Naive B cell (primary cell): ENCODE measurements around the gene H3-3A. TPM values are rescaled to one million over a fixed set of nuclear protein-coding genes. Genes with fewer than 3 reads are reported as not detected.
A peak's percentile ranks its signal among the peaks of the same experiment; 100 is the strongest.

Experiments
- ATAC-seq, 2 donors: fragments of 150-1000 bp; cut with Tn5 transposase; 2 replicates each; pipeline ENCODE4 v1.10.0; 2021; ENCODE audit warnings: low read depth in 2 of 2, mild to moderate bottlenecking in 2 of 2, moderate library complexity in 2 of 2
- DNase-seq: peaks from one replicate; pipeline ENCODE4 v3.0.0; 2022
- H3K27ac Mint-ChIP-seq, 6 donors: one replicate each; pipeline ENCODE4 v1.8.0; 2020 to 2022; ENCODE audit warnings: mild to moderate bottlenecking in 6 of 6, mixed read lengths in 6 of 6, moderate library complexity in 5 of 6, inconsistent platforms in 2 of 6
- H3K27me3 Mint-ChIP-seq, 3 donors: one replicate each; pipeline ENCODE4 v1.8.0; 2021 to 2022; ENCODE audit warnings: mixed read lengths in 3 of 3, mild to moderate bottlenecking in 1 of 3
- H3K36me3 Mint-ChIP-seq, 2 donors: one replicate each; pipeline ENCODE4 v1.8.0; 2020 to 2022; ENCODE audit warnings: mixed read lengths in 2 of 2, inconsistent platforms in 1 of 2, mild to moderate bottlenecking in 1 of 2
- H3K4me1 Mint-ChIP-seq, 3 donors: one replicate each; pipeline ENCODE4 v1.8.0; 2020 to 2022; ENCODE audit warnings: mixed read lengths in 3 of 3, inconsistent platforms in 1 of 3, mild to moderate bottlenecking in 1 of 3, moderate library complexity in 1 of 3
- H3K4me3 Mint-ChIP-seq, 8 donors: one replicate each; pipeline ENCODE4 v1.8.0; 2020 to 2022; ENCODE audit warnings: mild to moderate bottlenecking in 8 of 8, mixed read lengths in 8 of 8, moderate library complexity in 8 of 8, inconsistent platforms in 2 of 8
- H3K9me3 Mint-ChIP-seq, 7 donors: one replicate each; pipeline ENCODE4 v1.8.0; 2020 to 2022; ENCODE audit warnings: mixed read lengths in 7 of 7, mild to moderate bottlenecking in 5 of 7, inconsistent platforms in 2 of 7, moderate library complexity in 1 of 7
- polyA plus RNA-seq, 6 donors: library from polyadenylated mRNA; unstranded; fragments of 300-500 nt; fragmentation: Illumina TruSeq; gene quantifications; one replicate each; pipeline ENCODE4 v1.2.3, GENCODE V29; 2021; ENCODE audit warnings: low read depth in 6 of 6

The H3-3A gene
- polyA plus RNA-seq, 6 donors from 2014 or later, result 1,065 to 1,461 (median 1,242) TPM

DNA sequence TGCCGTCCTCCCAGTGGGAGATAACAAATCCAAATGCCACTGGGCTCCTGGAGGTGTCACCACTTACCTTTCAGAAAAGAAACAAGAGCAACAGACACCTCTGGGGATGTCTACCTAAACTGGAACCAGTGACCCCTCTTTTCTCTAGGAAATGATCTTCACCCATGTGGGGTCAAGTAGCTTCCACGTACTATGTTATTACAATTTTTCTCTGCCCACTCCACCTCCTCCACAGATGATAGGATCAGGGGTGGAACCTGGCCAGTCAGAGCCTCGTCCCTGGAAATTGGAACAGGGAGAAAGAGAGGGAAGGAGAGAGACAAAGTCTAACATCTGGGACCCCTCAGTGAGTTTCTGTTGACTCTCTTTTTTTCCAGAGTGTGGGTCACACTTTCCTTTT is 50.1 kb downstream of the H3-3A start:
- peak overlapping the region in 7 of 8 donors; percentile 24 to 87 (median 82) for H3K4me3 Mint-ChIP-seq

DNA sequence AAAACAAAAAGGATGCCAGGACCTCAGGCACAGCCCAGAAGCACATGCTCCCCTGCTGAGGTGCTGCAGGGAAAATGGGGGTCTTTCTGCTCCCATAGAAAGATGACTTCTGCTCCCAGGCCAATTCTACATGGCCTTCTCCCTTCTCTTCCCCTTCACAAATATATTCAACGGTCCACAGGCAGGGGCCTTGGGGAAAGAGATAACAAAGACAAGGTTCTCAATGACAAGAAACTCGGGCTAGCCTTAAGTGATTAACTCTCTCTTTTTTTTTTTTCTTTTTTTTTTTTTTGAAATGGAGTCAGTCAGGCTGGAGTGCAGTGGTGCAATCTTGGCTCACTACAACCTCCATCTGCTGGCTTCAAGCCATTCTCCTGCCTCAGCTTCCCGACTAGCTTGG is 54.2 kb downstream of the H3-3A start:
- DNase-seq (no peak), ATAC-seq (no peak)
- no peaks in the 10 kb centered on the region for H3K36me3 Mint-ChIP-seq
- no peaks in the 10 kb centered on the region for H3K9me3 Mint-ChIP-seq
- no peak overlapping the region for H3K4me3 Mint-ChIP-seq
- peaks cover 38 to 52% (median 52%) of the 10 kb centered on the region in 3 donors for H3K4me1 Mint-ChIP-seq
- no peaks in the 10 kb centered on the region for H3K27me3 Mint-ChIP-seq
- peak overlapping the region in 1 of 6 donors; percentile 42 for H3K27ac Mint-ChIP-seq

More for the DNA sequence above, 50.1 kb downstream of the H3-3A start:
- no peak for DNase-seq
- Mint-ChIP-seq H3K9me3 (no peaks in the 10 kb centered on the region), H3K27me3 (no peaks in the 10 kb centered on the region), H3K27ac (peak overlapping the region; percentile 83 to 99 (median 98)), H3K4me1 (peaks cover 38 to 49% (median 46%) of the 10 kb centered on the region in 3 donors), H3K36me3 (no peaks in the 10 kb centered on the region)
- no peak for ATAC-seq

DNA sequence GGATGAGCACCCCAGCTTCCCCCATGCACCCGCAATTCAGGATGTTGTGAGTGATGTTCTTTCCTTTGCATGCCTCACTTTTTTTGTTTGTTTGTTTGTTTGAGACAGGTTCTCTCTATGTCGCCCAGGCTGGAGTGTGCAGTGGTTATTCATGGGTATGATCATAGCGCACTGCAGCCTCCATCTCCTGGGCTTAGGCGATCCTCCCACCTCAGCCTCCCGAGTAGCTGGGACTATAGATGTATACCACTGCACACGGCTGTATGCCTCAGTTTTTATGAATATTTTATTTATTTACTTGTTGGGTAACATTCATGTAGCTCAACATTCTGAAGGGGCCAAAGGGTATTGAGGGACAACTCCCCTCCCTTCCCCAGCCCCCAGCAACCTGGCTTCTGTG is 54.8 kb downstream of the H3-3A start:
- no peaks in the 10 kb centered on the region for H3K36me3 Mint-ChIP-seq
- peaks cover 33 to 45% (median 45%) of the 10 kb centered on the region in 3 donors for H3K4me1 Mint-ChIP-seq
- H3K4me3 Mint-ChIP-seq, result no peak overlapping the region
- no peaks in the 10 kb centered on the region for H3K9me3 Mint-ChIP-seq
- H3K27ac Mint-ChIP-seq, result peak overlapping the region in 3 of 6 donors; percentile 19 to 39 (median 30)
- H3K27me3 Mint-ChIP-seq, result no peaks in the 10 kb centered on the region
- no peak for ATAC-seq
- DNase-seq, result no peak

DNA sequence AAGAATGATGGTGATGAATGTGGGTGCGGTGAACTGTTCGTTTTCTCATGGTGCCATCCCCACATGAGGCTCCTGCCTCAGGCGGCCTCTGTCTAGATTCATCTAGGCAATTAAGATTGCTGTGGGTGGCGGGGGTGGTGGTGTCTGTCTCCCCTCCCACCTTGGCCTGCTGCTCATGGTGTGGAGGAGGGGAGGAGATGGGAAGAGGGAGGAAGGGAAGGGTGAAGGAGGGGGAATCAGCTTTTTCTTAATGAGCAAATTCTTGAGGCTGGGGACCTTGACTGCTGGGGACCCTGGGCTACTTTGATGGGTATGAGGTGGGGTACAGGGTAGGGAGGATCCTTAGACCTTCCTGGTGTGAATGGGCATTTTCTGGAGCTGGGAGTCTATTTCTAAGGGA is 55.8 kb downstream of the H3-3A start:
- Mint-ChIP-seq H3K36me3 (no peaks in the 10 kb centered on the region), H3K4me1 (peaks cover 35 to 49% (median 47%) of the 10 kb centered on the region in 3 donors)
- no peak for ATAC-seq

DNA sequence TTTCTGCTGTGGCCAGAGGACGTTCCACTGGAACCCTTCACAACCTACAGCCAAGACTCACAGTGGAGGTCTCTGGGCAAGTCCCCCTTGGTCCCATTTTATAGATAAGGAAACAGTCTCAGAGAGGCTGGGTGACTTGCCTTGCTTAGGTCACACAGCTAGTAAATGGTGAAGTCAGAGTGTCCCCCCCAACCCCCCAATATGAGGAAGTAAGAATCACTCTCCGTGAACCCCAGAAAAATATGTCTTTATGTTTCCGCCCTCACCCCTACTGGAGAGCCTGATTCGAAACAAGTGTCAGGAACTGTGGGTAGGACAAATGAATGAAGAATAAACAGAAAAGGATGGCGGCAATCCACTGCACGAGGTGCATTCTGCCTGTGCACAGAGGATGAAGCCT is 56.7 kb downstream of the H3-3A start:
- H3K27me3 Mint-ChIP-seq, result no peaks in the 10 kb centered on the region
- peaks cover 43 to 57% (median 55%) of the 10 kb centered on the region in 3 donors for H3K4me1 Mint-ChIP-seq
- H3K27ac Mint-ChIP-seq, result peak overlapping the region; percentile 38 to 94 (median 90)
- ATAC-seq (peak; percentile 5 to 8), DNase-seq (peak; percentile 60)
- no peaks in the 10 kb centered on the region for H3K9me3 Mint-ChIP-seq
- H3K36me3 Mint-ChIP-seq, result no peaks in the 10 kb centered on the region
- peak overlapping the region in 7 of 8 donors; percentile 66 to 90 (median 78) for H3K4me3 Mint-ChIP-seq

More for the DNA sequence above, 55.8 kb downstream of the H3-3A start:
- Mint-ChIP-seq H3K9me3 (no peaks in the 10 kb centered on the region), H3K4me3 (peak overlapping the region in 6 of 8 donors; percentile 25 to 75 (median 46)), H3K27ac (peak overlapping the region; percentile 60 to 94 (median 90)), H3K27me3 (no peaks in the 10 kb centered on the region)
- no peak for DNase-seq

DNA sequence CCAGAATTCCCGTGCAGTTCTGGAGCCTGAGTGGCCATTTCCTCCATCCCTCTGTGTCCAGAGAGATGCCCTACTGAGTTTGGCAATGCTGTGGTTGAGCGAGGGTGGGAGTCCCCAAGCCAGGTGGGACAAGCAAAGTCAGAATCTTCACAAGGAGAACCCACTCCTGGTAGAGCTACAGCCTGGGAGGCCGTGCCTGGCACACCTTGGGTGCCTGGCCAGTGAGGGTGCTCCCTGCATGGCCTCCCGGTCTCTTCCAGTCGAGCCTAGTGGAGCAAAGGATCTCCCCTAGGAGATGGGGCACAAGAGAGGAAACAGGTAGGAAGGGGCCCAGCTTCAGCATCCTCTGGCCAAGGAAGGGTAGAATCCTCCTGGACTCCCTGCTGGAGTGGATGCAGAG is 57.9 kb downstream of the H3-3A start:
- Mint-ChIP-seq H3K36me3 (no peaks in the 10 kb centered on the region), H3K4me3 (peak overlapping the region; percentile 42 to 88 (median 83)), H3K27me3 (no peaks in the 10 kb centered on the region), H3K9me3 (no peaks in the 10 kb centered on the region), H3K4me1 (peaks cover 49 to 65% (median 64%) of the 10 kb centered on the region in 3 donors), H3K27ac (peak overlapping the region in 4 of 6 donors; percentile 58 to 96 (median 94))
- DNase-seq (no peak), ATAC-seq (no peak)

DNA sequence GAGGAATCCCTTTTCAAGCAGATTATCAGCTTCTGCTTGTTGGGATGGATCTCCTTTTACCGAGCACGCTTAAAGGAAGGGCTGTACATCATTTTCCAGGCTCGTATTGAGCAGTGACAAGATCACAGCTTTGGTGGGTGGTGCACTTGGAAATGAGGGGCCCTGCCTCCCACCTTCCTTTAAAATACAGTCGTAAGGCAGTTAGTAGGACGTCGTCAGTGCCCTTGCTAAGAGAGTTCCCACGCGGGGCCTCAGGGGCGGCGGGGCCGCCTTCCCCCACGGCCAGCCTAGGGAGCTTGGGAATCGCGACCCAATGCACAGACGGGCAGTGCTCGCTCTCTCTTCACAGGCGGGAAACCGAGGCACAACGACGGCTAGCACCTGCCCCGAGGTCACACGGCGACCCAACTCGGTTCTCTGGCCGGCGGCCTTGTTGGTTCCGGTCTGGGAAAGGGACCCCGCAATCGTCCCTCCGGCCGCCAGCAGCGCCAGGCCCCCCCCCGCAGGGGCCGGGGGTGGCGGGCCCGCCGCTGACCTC is 58.6 kb downstream of the H3-3A start:
- no peak for ATAC-seq
- Mint-ChIP-seq H3K36me3 (no peaks in the 10 kb centered on the region), H3K4me3 (peak overlapping the region; percentile 77 to 90 (median 84)), H3K27me3 (no peaks in the 10 kb centered on the region), H3K27ac (peak overlapping the region; percentile 87 to 96 (median 94)), H3K9me3 (no peaks in the 10 kb centered on the region), H3K4me1 (peaks cover 54 to 69% (median 66%) of the 10 kb centered on the region in 3 donors)
- no peak for DNase-seq

Other genes with a start within 250 kb of the H3-3A start
- 10 to 100 TPM; 10.6 to 38.5 (median 20.0) TPM for gene TMEM63A, start 180.3 kb upstream of the H3-3A start, polyA plus RNA-seq
- gene LEFTY1, start 173.6 kb upstream of the H3-3A start, polyA plus RNA-seq, result not detected
- gene PYCR2, start 138.5 kb upstream of the H3-3A start, polyA plus RNA-seq, result 10 to 100 TPM; 57.5 to 96.5 (median 68.7) TPM
- not detected for gene LEFTY2, start 121.5 kb upstream of the H3-3A start, polyA plus RNA-seq
- 10 to 100 TPM in 5 of 6 donors, 1 to 10 TPM in 1; 8.7 to 18.9 (median 11.4) TPM for gene SDE2, start 63.4 kb upstream of the H3-3A start, polyA plus RNA-seq
- gene ACBD3, start 124.0 kb downstream of the H3-3A start, polyA plus RNA-seq, result 10 to 100 TPM; 38.5 to 88.1 (median 55.0) TPM
- 1 to 10 TPM in 1 of 6 donors, under 1 TPM in 3, not detected in 2; 0.23 to 2.8 (median 0.36) TPM for gene MIXL1, start 160.9 kb downstream of the H3-3A start, polyA plus RNA-seq
- gene LIN9, start 246.4 kb downstream of the H3-3A start, polyA plus RNA-seq, result 1 to 10 TPM; 2.7 to 7.0 (median 4.7) TPM